Nephron (organoid): ENCODE results near the gene GRAP2.

Experiments
- H3K27ac Mint-ChIP-seq, 3 experiments: 2 replicates each; pipeline ENCODE4 v1.8.0; 2020; ENCODE audit warnings: mixed read lengths in 3 of 3, mild to moderate bottlenecking in 2 of 3, moderate library complexity in 1 of 3
- H3K27me3 Mint-ChIP-seq: 2 replicates; pipeline ENCODE4 v1.8.0; 2021; ENCODE audit warnings: low read depth, mild to moderate bottlenecking, moderate library complexity, mixed read lengths
- H3K36me3 Mint-ChIP-seq: 2 replicates; pipeline ENCODE4 v1.8.0; 2020; ENCODE audit warnings: low read depth, mixed read lengths
- H3K4me1 Mint-ChIP-seq: 2 replicates; pipeline ENCODE4 v1.8.0; 2020; ENCODE audit warnings: mixed read lengths
- H3K4me3 Mint-ChIP-seq, 3 experiments: 2 replicates each; pipeline ENCODE4 v1.8.0; 2020; ENCODE audit warnings: mild to moderate bottlenecking in 3 of 3, mixed read lengths in 3 of 3, moderate library complexity in 2 of 3
- H3K9me3 Mint-ChIP-seq: 2 replicates; pipeline ENCODE4 v1.8.0; 2020; ENCODE audit warnings: mixed read lengths
- CTCF ChIP-seq, 3 experiments: fragments of 200-600 bp; sonication (generic); IDR thresholded peaks; one replicate each; pipeline ENCODE4 v1.5.0; 2021; ENCODE audit warnings: antibody characterized with exemption in 3 of 3; ENCODE audit not compliant: unreplicated experiment in 3 of 3

GRAP2 gene

GRCh38 chr22:40006641-40007040, 105.8 kb downstream of the GRAP2 start:
- no peaks in the 10 kb centered on the region for H3K36me3 Mint-ChIP-seq
- H3K27ac Mint-ChIP-seq: peak overlapping the region in 2 of 3 experiments; percentile 7 to 35
- no peak for TF ChIP-seq CTCF (IDR thresholded peaks at IDR 0.05; ENCODE audit: unreplicated experiment in 3 of 3)
- H3K4me1 Mint-ChIP-seq: peaks cover 42% of the 10 kb centered on the region
- H3K27me3 Mint-ChIP-seq: peaks cover 54% of the 10 kb centered on the region
- no peak overlapping the region for H3K4me3 Mint-ChIP-seq
- H3K9me3 Mint-ChIP-seq: no peaks in the 10 kb centered on the region

- Mint-ChIP-seq H3K9me3 (no peaks in the 10 kb centered on the region), H3K27me3 (peaks cover 46% of the 10 kb centered on the region), H3K4me3 (no peak overlapping the region), H3K36me3 (no peaks in the 10 kb centered on the region), H3K27ac (no peak overlapping the region), H3K4me1 (peaks cover 30% of the 10 kb centered on the region)
- TF ChIP-seq CTCF (IDR thresholded peaks at IDR 0.05; ENCODE audit: unreplicated experiment in 3 of 3): no peak
These were observed 107.2 kb downstream of the GRAP2 start for GRCh38 chr22:40007853-40008710.

GRCh38 chr22:40008726-40009291, 107.9 kb downstream of the GRAP2 start:
- Mint-ChIP-seq H3K4me3 (no peak overlapping the region), H3K9me3 (no peaks in the 10 kb centered on the region), H3K27ac (no peak overlapping the region), H3K4me1 (peaks cover 24% of the 10 kb centered on the region), H3K27me3 (peaks cover 46% of the 10 kb centered on the region), H3K36me3 (no peaks in the 10 kb centered on the region)
- TF ChIP-seq CTCF (IDR thresholded peaks at IDR 0.05; ENCODE audit: unreplicated experiment in 3 of 3): no peak

- Mint-ChIP-seq H3K36me3 (no peaks in the 10 kb centered on the region), H3K4me3 (no peak overlapping the region), H3K4me1 (peaks cover 24% of the 10 kb centered on the region), H3K9me3 (no peaks in the 10 kb centered on the region), H3K27ac (no peak overlapping the region), H3K27me3 (peaks cover 46% of the 10 kb centered on the region)
- no peak for TF ChIP-seq CTCF (IDR thresholded peaks at IDR 0.05; ENCODE audit: unreplicated experiment in 3 of 3)
These were observed 108.4 kb downstream of the GRAP2 start for GRCh38 chr22:40009292-40009774.

GRCh38 chr22:40009951-40010671, 109.2 kb downstream of the GRAP2 start:
- H3K27me3 Mint-ChIP-seq: peaks cover 50% of the 10 kb centered on the region
- peaks cover 20% of the 10 kb centered on the region for H3K4me1 Mint-ChIP-seq
- H3K27ac Mint-ChIP-seq: no peak overlapping the region
- no peak overlapping the region for H3K4me3 Mint-ChIP-seq
- no peak for TF ChIP-seq CTCF (IDR thresholded peaks at IDR 0.05; ENCODE audit: unreplicated experiment in 3 of 3)
- H3K9me3 Mint-ChIP-seq: no peaks in the 10 kb centered on the region
- H3K36me3 Mint-ChIP-seq: no peaks in the 10 kb centered on the region
